Measurements from ENCODE around the gene FAM216A. TPM values are rescaled to one million over a fixed set of nuclear protein-coding genes. Genes with fewer than 3 reads are reported as not detected.

The FAM216A gene
- total RNA-seq, 1 donor from 2014 or later, result 3.1 TPM

GRCh38 chr12:110498984-110499706 lies 30.5 kb downstream of the FAM216A start:
- H3K27ac Mint-ChIP-seq (ENCODE audit: unreplicated experiment), result no peak overlapping the region
- no peak for TF ChIP-seq CTCF (IDR thresholded peaks at IDR 0.05; ENCODE audit: unreplicated experiment)
- DNase-seq (ENCODE audit: low spot score), result no peak

GRCh38 chr12:110501399-110501751 lies 32.7 kb downstream of the FAM216A start:
- no peaks in the 10 kb centered on the region for H3K27me3 Mint-ChIP-seq (ENCODE audit: unreplicated experiment)
- peaks cover 16% of the 10 kb centered on the region for H3K4me1 Mint-ChIP-seq (ENCODE audit: unreplicated experiment)
- peak overlapping the region; percentile 99 for H3K4me3 Mint-ChIP-seq (ENCODE audit: unreplicated experiment)
- DNase-seq (ENCODE audit: low spot score), result peak; percentile 37
- no peaks in the 10 kb centered on the region for H3K9me3 Mint-ChIP-seq (ENCODE audit: unreplicated experiment)
- no peak for TF ChIP-seq CTCF (IDR thresholded peaks at IDR 0.05; ENCODE audit: unreplicated experiment)
- H3K36me3 Mint-ChIP-seq (ENCODE audit: low read depth, unreplicated experiment), result peaks cover 4% of the 10 kb centered on the region
- peak overlapping the region; percentile 92 for H3K27ac Mint-ChIP-seq (ENCODE audit: unreplicated experiment)

More at GRCh38 chr12:110498984-110499706, 30.5 kb downstream of the FAM216A start:
- no peaks in the 10 kb centered on the region for H3K9me3 Mint-ChIP-seq (ENCODE audit: unreplicated experiment)
- H3K4me1 Mint-ChIP-seq (ENCODE audit: unreplicated experiment), result peaks cover 16% of the 10 kb centered on the region
- H3K36me3 Mint-ChIP-seq (ENCODE audit: low read depth, unreplicated experiment), result peaks cover 8% of the 10 kb centered on the region
- H3K4me3 Mint-ChIP-seq (ENCODE audit: unreplicated experiment), result no peak overlapping the region
- no peaks in the 10 kb centered on the region for H3K27me3 Mint-ChIP-seq (ENCODE audit: unreplicated experiment)

DNA sequence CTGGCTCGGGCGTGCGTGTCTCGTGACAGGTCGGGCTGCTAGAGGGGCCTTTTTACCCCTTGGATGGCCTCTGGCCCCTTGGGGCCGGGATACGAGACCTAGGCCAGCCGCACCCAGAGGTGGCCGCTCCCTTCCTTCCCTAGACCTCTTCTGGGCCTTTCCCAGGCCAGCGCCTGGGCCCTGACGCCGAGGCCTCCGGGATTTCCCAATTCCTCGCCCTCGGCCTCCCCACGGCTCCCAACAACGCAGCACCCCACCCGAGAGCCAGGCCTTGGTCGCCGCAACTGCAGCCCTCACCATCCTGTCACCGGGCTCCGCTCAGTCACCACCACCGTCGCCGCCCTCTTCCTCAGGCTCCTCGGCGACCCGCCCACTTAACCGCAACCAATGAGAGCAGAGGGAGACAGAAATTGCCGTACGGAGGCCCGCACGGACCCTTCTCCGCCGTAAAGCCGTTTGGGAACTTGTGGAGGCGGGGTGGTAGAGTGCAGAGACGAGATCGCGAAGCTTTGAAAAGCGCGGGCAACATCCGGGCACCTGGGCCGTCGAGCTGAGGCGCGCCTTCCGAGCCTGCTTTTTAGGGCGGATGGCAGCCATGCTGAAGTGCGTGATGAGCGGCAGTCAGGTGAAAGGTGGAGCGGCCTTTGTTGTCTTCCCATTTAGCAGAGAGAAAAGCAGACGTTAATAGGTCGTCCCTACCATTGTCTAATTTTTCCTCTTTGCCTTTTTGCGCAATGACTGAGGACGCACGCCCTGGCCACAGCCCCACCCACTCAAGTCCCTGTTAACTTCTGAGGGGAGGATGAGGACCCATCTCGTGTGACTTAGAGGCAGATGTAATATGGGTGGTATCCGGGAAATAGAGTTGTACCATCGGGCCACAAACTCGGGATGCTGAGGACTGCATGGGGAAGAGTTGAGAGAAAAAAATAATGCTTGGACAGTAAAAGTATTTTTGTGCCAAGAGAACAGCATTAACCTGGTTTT lies 33.4 kb downstream of the FAM216A start, which contains the start of the genes RAD9B and VPS29:
Gene RAD9B, plus strand, starts transcription at position 580 of the 987 bp plus-strand sequence. Its CDS starts 7 bp downstream, at position 587.
Gene VPS29, minus strand, starts transcription at position 360 of the 987 bp plus-strand sequence. Its CDS starts 60 bp downstream, at position 300.
- peak; percentile 95 for DNase-seq (ENCODE audit: low spot score)
- no peaks in the 10 kb centered on the region for H3K27me3 Mint-ChIP-seq (ENCODE audit: unreplicated experiment)
- no peaks in the 10 kb centered on the region for H3K9me3 Mint-ChIP-seq (ENCODE audit: unreplicated experiment)
- TF ChIP-seq CTCF (IDR thresholded peaks at IDR 0.05; ENCODE audit: unreplicated experiment), result no peak
- H3K4me3 Mint-ChIP-seq (ENCODE audit: unreplicated experiment), result peak within 1 kb of the TSS; percentile 99
- H3K36me3 Mint-ChIP-seq (ENCODE audit: low read depth, unreplicated experiment), result peaks cover 4% of the 10 kb centered on the region
- H3K4me1 Mint-ChIP-seq (ENCODE audit: unreplicated experiment), result peaks cover 16% of the 10 kb centered on the region
- peak within 1 kb of the TSS; percentile 92 for H3K27ac Mint-ChIP-seq (ENCODE audit: unreplicated experiment)

DNA sequence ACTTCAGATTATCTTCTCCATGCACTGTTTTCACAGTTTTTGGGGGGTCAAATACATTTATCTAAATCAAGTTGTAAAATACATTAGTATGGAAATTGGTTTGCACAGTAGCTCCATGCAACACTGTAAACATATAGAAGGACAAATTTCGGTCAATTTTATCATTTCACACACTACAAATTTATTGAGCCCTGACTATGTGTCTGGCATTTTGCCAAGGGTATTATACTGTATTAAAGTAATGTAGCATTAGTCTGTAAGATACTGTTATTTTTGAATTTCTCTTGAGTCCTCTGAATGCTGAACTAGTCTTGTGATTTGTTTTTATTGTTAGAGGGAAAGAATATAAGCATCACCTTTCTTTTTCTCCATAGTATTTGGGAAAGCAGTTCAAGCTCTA lies 34.8 kb downstream of the FAM216A start:
- Mint-ChIP-seq H3K27ac (ENCODE audit: unreplicated experiment) (no peak overlapping the region), H3K36me3 (ENCODE audit: low read depth, unreplicated experiment) (peaks cover 4% of the 10 kb centered on the region), H3K4me3 (ENCODE audit: unreplicated experiment) (no peak overlapping the region), H3K27me3 (ENCODE audit: unreplicated experiment) (no peaks in the 10 kb centered on the region), H3K9me3 (ENCODE audit: unreplicated experiment) (no peaks in the 10 kb centered on the region), H3K4me1 (ENCODE audit: unreplicated experiment) (peaks cover 16% of the 10 kb centered on the region)
- no peak for DNase-seq (ENCODE audit: low spot score)
- TF ChIP-seq CTCF (IDR thresholded peaks at IDR 0.05; ENCODE audit: unreplicated experiment), result no peak

All from endothelial cell (in vitro differentiated cells).